IMR-90 (cell line): ENCODE results near the gene GNB1L. TPM values are rescaled to one million over a fixed set of nuclear protein-coding genes. Genes with fewer than 3 reads are reported as not detected.

ENCODE experiments used
- ATAC-seq: fragments of 200-7000 bp; cut with Tn5 transposase; 2 replicates; pipeline ENCODE4 v1.9.1; 2020; ENCODE audit warnings: low read depth, mild to moderate bottlenecking, moderate library complexity
- BruUV-seq: library from RNA; stranded (reverse); fragments of 400-500 nt; replicated peaks from 2 replicates; lab custom pipeline; 2021; lab: Mats Ljungman, UMichigan
- CTCF ChIA-PET: fragments of 300-600 bp; formaldehyde crosslinking; extraction: SDS; loops from one replicate; lab custom pipeline; 2021; ENCODE audit warnings: antibody characterized with exemption; lab: Yijun Ruan, JAX
- POLR2A ChIA-PET: fragments of 300-600 bp; sonication (Branson Sonifier 250); formaldehyde crosslinking; loops from one replicate; lab custom pipeline; 2022; ENCODE audit warnings: antibody characterized with exemption; ENCODE audit not compliant: unreplicated experiment; lab: Charles Lee
- DNase-seq: peaks from one replicate; pipeline ENCODE4 v3.0.0; 2013
- H2AFZ ChIP-seq: replicated peaks from 2 replicates; pipeline ENCODE3; 2013; ENCODE audit warnings: low read length, mild to moderate bottlenecking; ENCODE audit not compliant: poor library complexity
- H2AK5ac ChIP-seq: 2 replicates; pipeline ENCODE4 v1.6.1; 2013; ENCODE audit warnings: low read depth, low read length, inconsistent platforms
- H2AK9ac ChIP-seq: replicated peaks from 2 replicates; pipeline ENCODE3; 2013; ENCODE audit warnings: mild to moderate bottlenecking, low read depth, low read length, moderate library complexity; ENCODE audit not compliant: poor library complexity
- H2BK120ac ChIP-seq: 2 replicates; pipeline ENCODE4 v1.6.1; 2013; ENCODE audit warnings: low read depth, low read length, inconsistent platforms
- H2BK15ac ChIP-seq: 3 replicates; pipeline ENCODE4 v1.6.1; 2013; ENCODE audit warnings: low read depth, low read length, inconsistent platforms
- H2BK20ac ChIP-seq: 2 replicates; pipeline ENCODE4 v1.6.1; 2013; ENCODE audit warnings: low read depth, mild to moderate bottlenecking, inconsistent platforms, low read length, moderate library complexity
- H2BK5ac ChIP-seq: 2 replicates; pipeline ENCODE4 v1.6.1; 2013; ENCODE audit warnings: mild to moderate bottlenecking, low read depth, low read length, inconsistent platforms; ENCODE audit not compliant: poor library complexity, severe bottlenecking
- H3K14ac ChIP-seq: replicated peaks from 2 replicates; pipeline ENCODE4 v1.6.1; 2013; ENCODE audit warnings: low read depth, low read length, inconsistent platforms
- H3K18ac ChIP-seq: 2 replicates; pipeline ENCODE4 v1.6.1; 2013; ENCODE audit warnings: low read depth, low read length, control low read depth
- H3K23ac ChIP-seq: 2 replicates; pipeline ENCODE4 v1.6.1; 2013; ENCODE audit warnings: low read depth, low read length, inconsistent platforms
- H3K27ac ChIP-seq: 2 replicates; pipeline ENCODE4 v1.5.1; 2013; ENCODE audit warnings: mild to moderate bottlenecking, control low read depth, low read length; ENCODE audit not compliant: insufficient read depth
- H3K27me3 ChIP-seq: 2 replicates; pipeline ENCODE4 v1.6.1; 2013; ENCODE audit warnings: low read length; ENCODE audit not compliant: control insufficient read depth, insufficient read depth
- H3K36me3 ChIP-seq: 2 replicates; pipeline ENCODE4 v1.6.1; 2013; ENCODE audit warnings: low read length, mixed read lengths; ENCODE audit not compliant: control insufficient read depth, insufficient read depth
- H3K4ac ChIP-seq: 2 replicates; pipeline ENCODE4 v1.6.1; 2013; ENCODE audit warnings: low read depth, low read length, inconsistent platforms
- H3K4me1 ChIP-seq: 2 replicates; pipeline ENCODE4 v1.6.1; 2013; ENCODE audit warnings: low read length, mixed read lengths; ENCODE audit not compliant: control insufficient read depth, insufficient read depth
- H3K4me2 ChIP-seq: 2 replicates; pipeline ENCODE4 v1.6.1; 2013; ENCODE audit warnings: low read depth, mild to moderate bottlenecking, control low read depth, low read length, moderate library complexity
- H3K4me3 ChIP-seq: 2 replicates; pipeline ENCODE4 v1.5.1; 2013; ENCODE audit warnings: low read depth, mild to moderate bottlenecking, control low read depth, low read length, moderate library complexity; ENCODE audit not compliant: insufficient read depth
- H3K56ac ChIP-seq: 2 replicates; pipeline ENCODE4 v1.6.1; 2013; ENCODE audit warnings: low read length, inconsistent platforms; ENCODE audit not compliant: insufficient read depth; ENCODE audit errors: extremely low read depth
- H3K79me1 ChIP-seq, 2 experiments: 2 replicates each; pipeline ENCODE4 v1.6.1; 2013; ENCODE audit warnings: low read length in 2 of 2, inconsistent platforms in 1 of 2, low read depth in 1 of 2
- H3K9ac ChIP-seq: 2 replicates; pipeline ENCODE4 v1.6.1; 2013; ENCODE audit warnings: low read depth, low read length, control low read depth
- H3K9me1 ChIP-seq: 2 replicates; pipeline ENCODE4 v1.6.1; 2013; ENCODE audit warnings: low read length, inconsistent platforms; ENCODE audit not compliant: insufficient read depth
- H3K9me3 ChIP-seq: 2 replicates; pipeline ENCODE4 v1.6.1; 2013; ENCODE audit warnings: low read length; ENCODE audit not compliant: control insufficient read depth, insufficient read depth
- H4K20me1 ChIP-seq: 2 replicates; pipeline ENCODE4 v1.6.1; 2013; ENCODE audit warnings: low read length, inconsistent platforms; ENCODE audit not compliant: insufficient read depth
- H4K5ac ChIP-seq: 2 replicates; pipeline ENCODE4 v1.6.1; 2013; ENCODE audit warnings: mild to moderate bottlenecking, low read depth, low read length, control low read depth
- H4K8ac ChIP-seq, 2 experiments: 2 replicates each; pipeline ENCODE4 v1.6.1; 2013; ENCODE audit warnings: low read depth in 2 of 2, low read length in 2 of 2, control low read depth in 1 of 2, inconsistent platforms in 1 of 2
- H4K91ac ChIP-seq: 2 replicates; pipeline ENCODE4 v1.6.1; 2013; ENCODE audit warnings: low read depth, low read length, inconsistent platforms; ENCODE audit not compliant: insufficient read depth
- CEBPB ChIP-seq: IDR thresholded peaks from 2 replicates; pipeline ENCODE4 v1.6.1; 2012; ENCODE audit warnings: low read depth, low read length, improper control_type of control experiment
- CHD1 ChIP-seq: IDR thresholded peaks from 2 replicates; pipeline ENCODE4 v1.6.1; 2012; ENCODE audit warnings: low read depth, low read length, improper control_type of control experiment
- ELK1 ChIP-seq: fragments of 150-350 bp; IDR thresholded peaks from 2 replicates; pipeline ENCODE4 v1.6.1; 2016; ENCODE audit warnings: low read depth, mild to moderate bottlenecking, low read length, moderate library complexity, borderline replicate concordance
- FOS ChIP-seq: fragments of 150-350 bp; IDR thresholded peaks from 2 replicates; pipeline ENCODE4 v1.6.1; 2016; ENCODE audit warnings: low read depth, low read length
- MAZ ChIP-seq: IDR thresholded peaks from 2 replicates; pipeline ENCODE4 v1.6.1; 2012; ENCODE audit warnings: low read depth, mild to moderate bottlenecking, low read length, improper control_type of control experiment, moderate library complexity, borderline replicate concordance
- MXI1 ChIP-seq: IDR thresholded peaks from 2 replicates; pipeline ENCODE4 v1.6.1; 2012; ENCODE audit warnings: low read depth, mild to moderate bottlenecking, low read length, moderate library complexity, borderline replicate concordance
- RFX5 ChIP-seq: IDR thresholded peaks from 2 replicates; pipeline ENCODE4 v1.8.0; 2012; ENCODE audit warnings: low read depth, mild to moderate bottlenecking, low read length, moderate library complexity
- WGBS, 2 experiments: methylation state at CpG; one replicate each; pipeline versions ENCODE4 v1.1.5 to v1.1.7; 2013; ENCODE audit warnings: missing lambda C conversion rate in 2 of 2; ENCODE audit not compliant: insufficient read length in 1 of 2; ENCODE audit errors: extremely low coverage in 2 of 2; 5-methylcytosine and 5-hydroxymethylcytosine counted together
- dilution Hi-C: fragments of 300-500 bp; cut with HindIII; formaldehyde crosslinking; loops from one replicate; pipeline ENCODE4 v1.14.3; 2018; ENCODE audit warnings: low sequenced_read_pairs; ENCODE audit not compliant: unreplicated experiment
- in situ Hi-C: fragments of 300-500 bp; cut with MboI; formaldehyde crosslinking; loops from 3 replicates; pipeline ENCODE4 v1.14.3; 2019; ENCODE audit warnings: low sequenced_read_pairs, inconsistent platforms, mixed read lengths
- intact Hi-C: fragments of 100-400 bp; cut with micrococcal nuclease; formaldehyde crosslinking; loops from 2 replicates; pipeline ENCODE4 v1.10.0; 2022
- polyA plus RNA-seq, 3 experiments: library from polyadenylated mRNA; depleted of rRNA; stranded (reverse); fragments of >200 nt; gene quantifications; 2 replicates each; pipeline ENCODE4 v1.2.3, GENCODE V29; 2012; ENCODE audit warnings: low replicate concordance in 1 of 3
- total RNA-seq: library from RNA; depleted of rRNA; stranded (reverse); fragments of >200 nt; gene quantifications from 2 replicates; pipeline ENCODE4 v1.2.3, GENCODE V29; 2012
- TF ChIP-seq, protein P1 (sequence below): fragments of 150-350 bp; IDR thresholded peaks from 2 replicates; pipeline ENCODE4 v1.6.1; 2017; ENCODE audit warnings: mild to moderate bottlenecking, antibody characterized with exemption, low read length, low read depth

Gene GNB1L
- total and polyA plus RNA-seq, 2 of the 4 experiments (the other 2 are of a cell fraction) = 2.5 to 4.4 TPM

GRCh38 chr22:19866665-19867009 lies 12.0 kb upstream of the GNB1L start:
- no peaks in the 10 kb centered on the region for H3K4me1 ChIP-seq
- no peak overlapping the region for H3K4me3 ChIP-seq
- no peak overlapping the region for H2AFZ ChIP-seq
- BruUV-seq = no TSS peak
- no peak overlapping the region for H2AK9ac ChIP-seq
- no peaks in the 10 kb centered on the region for H3K9me3 ChIP-seq
- no peak overlapping the region for H3K56ac ChIP-seq
- H2BK120ac ChIP-seq = no peak overlapping the region
- no peak overlapping the region for H4K91ac ChIP-seq
- POLR2A ChIA-PET = no interaction called here
- no peak overlapping the region for H3K18ac ChIP-seq
- H3K79me1 ChIP-seq = no peaks in the 10 kb centered on the region
- H3K4ac ChIP-seq = no peak overlapping the region
- TF ChIP-seq, protein P1, sequence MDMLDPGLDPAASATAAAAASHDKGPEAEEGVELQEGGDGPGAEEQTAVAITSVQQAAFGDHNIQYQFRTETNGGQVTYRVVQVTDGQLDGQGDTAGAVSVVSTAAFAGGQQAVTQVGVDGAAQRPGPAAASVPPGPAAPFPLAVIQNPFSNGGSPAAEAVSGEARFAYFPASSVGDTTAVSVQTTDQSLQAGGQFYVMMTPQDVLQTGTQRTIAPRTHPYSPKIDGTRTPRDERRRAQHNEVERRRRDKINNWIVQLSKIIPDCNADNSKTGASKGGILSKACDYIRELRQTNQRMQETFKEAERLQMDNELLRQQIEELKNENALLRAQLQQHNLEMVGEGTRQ = no peak
- TF ChIP-seq MXI1 (no peak), RFX5 (no peak), MAZ (no peak), FOS (no peak), ELK1 (no peak), CHD1 (no peak), CEBPB (no peak)
- no peak overlapping the region for H4K8ac ChIP-seq
- intact Hi-C loops = no loop called here
- DNase-seq (no peak), ATAC-seq (no peak)
- H3K9ac ChIP-seq = no peak overlapping the region
- CTCF ChIA-PET = no interaction called here
- H3K23ac ChIP-seq = no peak overlapping the region
- H2BK5ac ChIP-seq = no peak overlapping the region
- no peak overlapping the region for H2BK15ac ChIP-seq
- no CpG with 5 or more reads among the region's 3 CpGs for WGBS, 2 experiments
- in situ Hi-C loops = no loop called here
- no peak overlapping the region for H3K14ac ChIP-seq
- H3K27ac ChIP-seq = no peak overlapping the region
- no peaks in the 10 kb centered on the region for H4K20me1 ChIP-seq
- H3K9me1 ChIP-seq = 0 out of 2 replicates have a peak, but pooled peaks cover 2% of the 10 kb centered on the region
- no peaks in the 10 kb centered on the region for H3K36me3 ChIP-seq
- no peaks in the 10 kb centered on the region for H3K27me3 ChIP-seq
- dilution Hi-C loops = no loop called here
- no peak overlapping the region for H2BK20ac ChIP-seq
- H3K4me2 ChIP-seq = no peak overlapping the region
- no peak overlapping the region for H2AK5ac ChIP-seq
- no peak overlapping the region for H4K5ac ChIP-seq
